Neuronal stem cell (in vitro differentiated cells): ENCODE data around the gene TIMMDC1.

Source experiments
- DNase-seq: peaks from one replicate; pipeline ENCODE4 v3.0.0-alpha.2; 2013; ENCODE audit warnings: low spot score
- H2AFZ ChIP-seq: one replicate; pipeline ENCODE4 v1.6.1; 2013; ENCODE audit warnings: mild to moderate bottlenecking, low read length, inconsistent platforms
- H2AK5ac ChIP-seq: 2 replicates; pipeline ENCODE4 v1.6.1; 2013; ENCODE audit warnings: low read depth, mild to moderate bottlenecking, inconsistent platforms, low read length, moderate library complexity, mixed read lengths
- H2BK120ac ChIP-seq: 2 replicates; pipeline ENCODE4 v1.6.1; 2013; ENCODE audit warnings: low read depth, mild to moderate bottlenecking, inconsistent platforms, low read length, moderate library complexity, mixed read lengths
- H2BK12ac ChIP-seq: one replicate; pipeline ENCODE4 v1.6.1; 2013; ENCODE audit warnings: low read length, inconsistent platforms
- H2BK15ac ChIP-seq: 2 replicates; pipeline ENCODE4 v1.6.1; 2013; ENCODE audit warnings: mild to moderate bottlenecking, low read length, inconsistent platforms, mixed read lengths
- H2BK5ac ChIP-seq: one replicate; pipeline ENCODE4 v1.6.1; 2013; ENCODE audit warnings: inconsistent platforms, mild to moderate bottlenecking, low read length, moderate library complexity
- H3K14ac ChIP-seq: one replicate; pipeline ENCODE4 v1.6.1; 2013; ENCODE audit warnings: low read length, inconsistent platforms
- H3K18ac ChIP-seq: 2 replicates; pipeline ENCODE4 v1.6.1; 2013; ENCODE audit warnings: low read length, inconsistent platforms
- H3K23ac ChIP-seq: 2 replicates; pipeline ENCODE4 v1.6.1; 2013; ENCODE audit warnings: low read depth, mild to moderate bottlenecking, mixed read lengths, low read length, inconsistent platforms; ENCODE audit not compliant: poor library complexity
- H3K27ac ChIP-seq: replicated peaks from 3 replicates; pipeline ENCODE4 v1.5.1; 2013; ENCODE audit warnings: low read length, inconsistent platforms
- H3K27me3 ChIP-seq, 3 experiments: 2 replicates each; pipeline ENCODE4 v1.6.1; 2013; ENCODE audit warnings: low read length in 3 of 3, mild to moderate bottlenecking in 2 of 3, inconsistent platforms in 1 of 3, low read depth in 1 of 3, mixed read lengths in 1 of 3, moderate library complexity in 1 of 3; ENCODE audit not compliant: control insufficient read depth in 3 of 3, insufficient read depth in 3 of 3
- H3K36me3 ChIP-seq, 2 donors: replicated peaks in 1 of 2; 2 replicates each; pipeline ENCODE4 v1.6.1; 2013; ENCODE audit warnings: low read length in 2 of 2; ENCODE audit not compliant: control insufficient read depth in 2 of 2, insufficient read depth in 2 of 2
- H3K4ac ChIP-seq: 2 replicates; pipeline ENCODE4 v1.6.1; 2013; ENCODE audit warnings: inconsistent platforms, mild to moderate bottlenecking, low read length, moderate library complexity
- H3K4me1 ChIP-seq, 2 donors: 1 replicate in 1 of 2; 2 replicates in 1 of 2; pipeline ENCODE4 v1.6.1; 2013; ENCODE audit warnings: low read length in 2 of 2, low read depth in 1 of 2; ENCODE audit not compliant: control insufficient read depth in 2 of 2, insufficient read depth in 1 of 2
- H3K4me2 ChIP-seq: one replicate; pipeline ENCODE4 v1.6.1; 2013; ENCODE audit warnings: mild to moderate bottlenecking, low read length, inconsistent platforms; ENCODE audit not compliant: insufficient read depth, poor library complexity, severe bottlenecking
- H3K4me3 ChIP-seq, 2 donors: 2 replicates each; pipeline ENCODE4 v1.5.1; 2013; ENCODE audit warnings: low read length in 2 of 2, mild to moderate bottlenecking in 2 of 2, inconsistent platforms in 1 of 2, moderate library complexity in 1 of 2
- H3K79me1 ChIP-seq: one replicate; pipeline ENCODE4 v1.6.1; 2013; ENCODE audit warnings: low read depth, mild to moderate bottlenecking, inconsistent platforms, low read length, moderate library complexity
- H3K9ac ChIP-seq: one replicate; pipeline ENCODE4 v1.6.1; 2013; ENCODE audit warnings: mild to moderate bottlenecking, low read depth, low read length, inconsistent platforms; ENCODE audit not compliant: poor library complexity
- H3K9me3 ChIP-seq, 2 donors: replicated peaks in 1 of 2; 2 replicates each; pipeline versions ENCODE3 to v1.6.1; 2013; ENCODE audit warnings: low read length in 2 of 2, mild to moderate bottlenecking in 2 of 2, inconsistent platforms in 1 of 2, low read depth in 1 of 2, mixed read lengths in 1 of 2, moderate library complexity in 1 of 2; ENCODE audit not compliant: control insufficient read depth in 2 of 2, insufficient read depth in 1 of 2
- H4K8ac ChIP-seq: one replicate; pipeline ENCODE4 v1.6.1; 2013; ENCODE audit warnings: low read depth, mild to moderate bottlenecking, inconsistent platforms, low read length, moderate library complexity
- H4K91ac ChIP-seq: one replicate; pipeline ENCODE4 v1.6.1; 2013; ENCODE audit warnings: low read length, low read depth, mild to moderate bottlenecking, inconsistent platforms; ENCODE audit not compliant: poor library complexity
- WGBS, 2 donors: extraction: QIAGEN DNeasy Blood & Tissue Kit; methylation state at CpG; one replicate each; pipeline ENCODE4 v1.1.7; 2013; ENCODE audit warnings: missing lambda C conversion rate in 2 of 2, mixed read lengths in 1 of 2; ENCODE audit not compliant: insufficient read length in 2 of 2, insufficient replicate concordance in 1 of 2; ENCODE audit errors: extremely low coverage in 2 of 2; 5-methylcytosine and 5-hydroxymethylcytosine counted together

The TIMMDC1 gene

GRCh38 chr3:119536757-119537156 lies 38.4 kb downstream of the TIMMDC1 start:
- H3K4me2 ChIP-seq, result no peak overlapping the region
- H3K9me3 ChIP-seq, result no peaks in the 10 kb centered on the region
- H2BK120ac ChIP-seq, result no peak overlapping the region
- H3K27ac ChIP-seq, result no peak overlapping the region
- no peak overlapping the region for H4K8ac ChIP-seq
- H3K9ac ChIP-seq, result no peak overlapping the region
- no peak overlapping the region for H3K14ac ChIP-seq
- H3K36me3 ChIP-seq, result no peaks in the 10 kb centered on the region
- no peaks in the 10 kb centered on the region for H3K79me1 ChIP-seq
- H2BK5ac ChIP-seq, result no peak overlapping the region
- no peak overlapping the region for H2BK12ac ChIP-seq
- WGBS, 2 donors, result no CpG with 5 or more reads among the region's 4 CpGs
- no peak overlapping the region for H4K91ac ChIP-seq
- H3K4me1 ChIP-seq, result no peaks in the 10 kb centered on the region
- no peak overlapping the region for H3K18ac ChIP-seq
- H3K4ac ChIP-seq, result no peak overlapping the region
- H3K23ac ChIP-seq, result no peak overlapping the region
- H2AK5ac ChIP-seq, result no peak overlapping the region
- no peak overlapping the region for H2BK15ac ChIP-seq
- no peak overlapping the region for H2AFZ ChIP-seq
- H3K4me3 ChIP-seq, result no peak overlapping the region
- no peak for DNase-seq
- no peaks in the 10 kb centered on the region for H3K27me3 ChIP-seq

GRCh38 chr3:119538772-119539171 lies 40.4 kb downstream of the TIMMDC1 start:
- no peak overlapping the region for H3K23ac ChIP-seq
- H2BK5ac ChIP-seq, result no peak overlapping the region
- no peak overlapping the region for H4K8ac ChIP-seq
- H3K9ac ChIP-seq, result no peak overlapping the region
- no peak overlapping the region for H2AFZ ChIP-seq
- no peaks in the 10 kb centered on the region for H3K79me1 ChIP-seq
- H3K27ac ChIP-seq, result no peak overlapping the region
- WGBS, 2 donors, result no CpG with 5 or more reads among the region's 1 CpG
- H3K9me3 ChIP-seq, result no peaks in the 10 kb centered on the region
- no peak overlapping the region for H3K4me3 ChIP-seq
- H3K4me1 ChIP-seq, result no peaks in the 10 kb centered on the region
- no peak overlapping the region for H2BK12ac ChIP-seq
- no peak overlapping the region for H3K14ac ChIP-seq
- DNase-seq, result no peak
- no peaks in the 10 kb centered on the region for H3K27me3 ChIP-seq
- no peaks in the 10 kb centered on the region for H3K36me3 ChIP-seq
- H2BK15ac ChIP-seq, result no peak overlapping the region
- no peak overlapping the region for H3K4ac ChIP-seq
- no peak overlapping the region for H2AK5ac ChIP-seq
- H3K18ac ChIP-seq, result no peak overlapping the region
- H3K4me2 ChIP-seq, result no peak overlapping the region
- no peak overlapping the region for H2BK120ac ChIP-seq
- no peak overlapping the region for H4K91ac ChIP-seq

DNA sequence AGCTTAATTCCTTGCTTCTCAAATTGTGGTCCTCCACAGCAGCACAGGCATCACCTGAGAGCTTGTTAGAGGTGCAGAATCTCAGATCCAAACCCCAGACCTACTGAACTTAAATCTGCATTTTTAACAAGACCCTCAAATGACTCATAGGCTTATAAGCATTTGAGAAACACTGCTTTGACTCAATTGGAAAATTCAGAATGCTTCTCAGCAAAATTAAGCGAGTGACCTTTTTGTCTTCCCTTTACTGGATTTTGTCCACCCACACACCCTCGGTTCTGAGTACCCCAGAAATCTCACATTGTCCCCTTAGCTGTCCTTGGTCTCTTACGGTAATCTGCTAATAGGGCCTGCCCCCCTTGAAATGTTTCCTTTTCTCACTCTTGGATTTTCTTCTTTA lies 43.2 kb downstream of the TIMMDC1 start:
- H3K4me1 ChIP-seq, result no peaks in the 10 kb centered on the region
- H3K9me3 ChIP-seq, result no peaks in the 10 kb centered on the region
- no peak overlapping the region for H3K4ac ChIP-seq
- H3K79me1 ChIP-seq, result no peaks in the 10 kb centered on the region
- no peak overlapping the region for H4K8ac ChIP-seq
- H3K27me3 ChIP-seq, result no peaks in the 10 kb centered on the region
- H2BK12ac ChIP-seq, result no peak overlapping the region
- H2BK120ac ChIP-seq, result no peak overlapping the region
- no peak overlapping the region for H2BK15ac ChIP-seq
- no peak for DNase-seq
- no peak overlapping the region for H2BK5ac ChIP-seq
- H3K18ac ChIP-seq, result no peak overlapping the region
- WGBS, 2 donors, result no CpG with 5 or more reads among the region's 3 CpGs
- H2AFZ ChIP-seq, result no peak overlapping the region
- H3K36me3 ChIP-seq, result no peaks in the 10 kb centered on the region
- H3K27ac ChIP-seq, result no peak overlapping the region
- H3K4me3 ChIP-seq, result no peak overlapping the region
- no peak overlapping the region for H3K14ac ChIP-seq
- no peak overlapping the region for H3K9ac ChIP-seq
- H3K4me2 ChIP-seq, result no peak overlapping the region
- no peak overlapping the region for H4K91ac ChIP-seq
- no peak overlapping the region for H3K23ac ChIP-seq
- no peak overlapping the region for H2AK5ac ChIP-seq

DNA sequence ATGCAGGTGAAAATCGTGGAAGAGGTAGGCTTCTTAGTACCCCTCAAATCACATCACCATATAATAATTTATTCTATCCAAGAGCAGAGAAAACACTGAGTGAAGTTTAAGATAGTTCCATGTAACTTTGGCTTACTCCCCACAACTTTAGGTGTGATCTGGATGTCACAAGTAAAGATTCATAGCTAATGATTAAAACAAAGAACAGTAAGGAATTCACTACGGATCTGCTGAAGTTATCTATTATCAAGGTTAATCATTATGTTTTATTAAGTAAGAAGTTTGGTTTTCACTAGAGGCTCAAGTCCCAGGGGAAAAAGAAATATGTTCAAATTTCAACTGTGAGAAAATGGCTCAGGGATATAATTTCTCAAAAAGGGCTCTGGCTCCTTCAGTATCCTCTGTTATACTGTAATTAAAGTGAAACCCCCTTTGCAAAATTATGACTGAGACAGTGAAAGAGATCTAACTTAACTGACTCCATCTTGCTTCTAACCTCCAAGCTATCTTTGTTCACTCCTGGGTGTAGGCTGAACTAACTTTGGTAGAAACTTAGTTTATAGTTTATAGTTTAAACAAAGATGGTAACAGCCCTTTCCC lies 43.9 kb downstream of the TIMMDC1 start:
- no peak overlapping the region for H3K4me2 ChIP-seq
- H2BK15ac ChIP-seq, result no peak overlapping the region
- no peak overlapping the region for H3K4ac ChIP-seq
- no peak overlapping the region for H2BK5ac ChIP-seq
- no CpG with 5 or more reads among the region's 2 CpGs for WGBS, 2 donors
- H3K9me3 ChIP-seq, result no peaks in the 10 kb centered on the region
- no peak overlapping the region for H2BK12ac ChIP-seq
- no peak overlapping the region for H3K23ac ChIP-seq
- no peak overlapping the region for H3K9ac ChIP-seq
- no peak overlapping the region for H3K4me3 ChIP-seq
- no peak overlapping the region for H3K14ac ChIP-seq
- H3K18ac ChIP-seq, result no peak overlapping the region
- no peak for DNase-seq
- H3K4me1 ChIP-seq, result no peaks in the 10 kb centered on the region
- no peaks in the 10 kb centered on the region for H3K79me1 ChIP-seq
- no peak overlapping the region for H2AK5ac ChIP-seq
- H3K27ac ChIP-seq, result no peak overlapping the region
- no peak overlapping the region for H2BK120ac ChIP-seq
- no peak overlapping the region for H2AFZ ChIP-seq
- no peak overlapping the region for H4K8ac ChIP-seq
- no peak overlapping the region for H4K91ac ChIP-seq
- no peaks in the 10 kb centered on the region for H3K27me3 ChIP-seq
- no peaks in the 10 kb centered on the region for H3K36me3 ChIP-seq
